Esophagus mucosa (tissue), 1 donor: ENCODE data around the gene EEF1E1. TPM values are rescaled to one million over a fixed set of nuclear protein-coding genes. Genes with fewer than 3 reads are reported as not detected.

Source experiments
- ATAC-seq: fragments of 200-7000 bp; cut with Tn5 transposase; one replicate; pipeline ENCODE4 v1.9.1; 2020
- total RNA-seq: library from RNA; stranded (reverse); gene quantifications from one replicate; pipeline ENCODE4 v1.2.4, GENCODE V29; 2023
- donor health status: DM: yes; HTN: yes; CAD: no.

Gene EEF1E1
- total RNA-seq, result 21.4 TPM

- peak; percentile 99 for ATAC-seq
These were observed at the start of gene EEF1E1 for GRCh38 chr6:8102122-8102958. Gene EEF1E1 (minus strand): TSS chr6:8102548. CDS start chr6:8102521, 27 bp downstream.

DNA sequence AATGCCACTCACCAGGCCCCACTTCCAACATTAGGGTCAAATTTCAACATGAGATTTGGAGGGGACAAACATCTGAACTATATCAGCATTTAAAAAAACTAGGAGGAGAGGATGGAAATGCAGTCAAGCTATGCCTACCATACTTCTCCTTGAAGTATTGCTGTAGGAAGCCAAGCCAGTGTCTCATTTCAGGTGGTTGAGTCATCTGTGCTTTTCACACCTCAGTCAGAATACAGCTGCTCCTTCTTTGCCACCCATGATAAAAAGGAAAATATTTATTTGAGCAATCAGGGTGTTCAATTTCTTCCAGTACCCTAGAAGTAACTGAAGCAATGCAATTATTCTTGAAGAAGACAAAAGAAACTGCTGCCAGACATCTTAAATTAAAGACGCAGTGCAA, 47.0 kb upstream of the EEF1E1 start:
- ATAC-seq, result no peak

GRCh38 chr6:8143945-8144344, 41.6 kb upstream of the EEF1E1 start:
- no peak for ATAC-seq

DNA sequence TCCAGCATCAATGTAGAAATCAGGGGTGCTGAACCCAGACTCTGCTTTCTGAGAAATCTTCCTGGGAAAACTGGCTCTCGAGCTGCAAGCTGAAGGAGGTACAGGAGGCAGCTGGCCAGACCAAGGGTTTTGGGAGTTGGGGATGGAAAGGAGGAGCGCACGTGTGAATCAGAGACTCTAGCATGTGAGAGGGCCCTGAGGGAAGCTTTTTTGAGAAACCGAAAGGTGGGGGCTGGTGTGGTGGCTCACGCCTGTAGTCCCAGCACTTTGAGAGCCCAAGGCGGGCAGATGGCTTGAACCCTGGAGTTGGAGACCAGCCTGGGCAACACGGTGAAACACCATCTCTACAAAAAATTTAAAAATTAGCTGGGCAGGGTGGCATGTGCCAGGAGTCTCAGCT, 37.1 kb upstream of the EEF1E1 start:
- no peak for ATAC-seq

DNA sequence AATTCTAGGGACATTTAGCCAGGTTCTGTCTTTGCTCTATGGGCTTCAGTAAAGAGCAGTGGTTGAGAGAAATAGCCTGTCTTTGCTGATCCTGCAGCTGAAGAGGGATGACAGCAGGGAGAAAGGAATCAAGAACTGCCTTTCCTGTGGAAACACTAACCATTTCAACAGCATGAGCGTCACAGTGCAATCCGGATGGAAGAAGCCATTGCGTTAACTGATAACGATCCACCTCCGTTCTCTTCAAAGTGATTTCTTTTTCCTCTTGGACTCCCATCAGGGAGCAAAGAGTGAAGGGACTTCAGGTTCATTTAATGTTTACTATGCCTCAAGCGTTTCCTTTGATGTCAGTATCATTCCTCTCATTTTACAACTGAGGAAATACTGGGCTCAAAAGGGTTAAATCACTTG, 35.2 kb upstream of the EEF1E1 start:
- ATAC-seq, result no peak

DNA sequence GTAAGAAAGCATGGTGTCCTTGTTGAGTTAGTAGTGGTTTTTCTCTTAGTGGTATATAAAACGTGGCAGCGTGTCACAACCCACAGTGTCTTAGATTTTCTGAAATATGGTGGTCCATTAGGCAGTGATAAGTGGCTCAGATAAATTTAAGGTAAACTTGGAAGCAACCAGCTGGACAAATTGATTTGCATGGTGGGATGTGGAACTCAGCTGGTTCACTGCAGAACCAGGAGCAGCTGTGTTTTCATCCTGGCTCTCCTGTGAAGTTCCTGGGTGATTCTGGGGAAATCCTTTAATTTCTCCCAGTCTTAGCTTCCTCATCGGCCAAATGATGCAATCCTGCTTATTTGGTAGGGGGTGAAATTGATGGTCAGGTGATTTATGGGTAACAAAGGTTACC, 32.9 kb upstream of the EEF1E1 start:
- no peak for ATAC-seq

DNA sequence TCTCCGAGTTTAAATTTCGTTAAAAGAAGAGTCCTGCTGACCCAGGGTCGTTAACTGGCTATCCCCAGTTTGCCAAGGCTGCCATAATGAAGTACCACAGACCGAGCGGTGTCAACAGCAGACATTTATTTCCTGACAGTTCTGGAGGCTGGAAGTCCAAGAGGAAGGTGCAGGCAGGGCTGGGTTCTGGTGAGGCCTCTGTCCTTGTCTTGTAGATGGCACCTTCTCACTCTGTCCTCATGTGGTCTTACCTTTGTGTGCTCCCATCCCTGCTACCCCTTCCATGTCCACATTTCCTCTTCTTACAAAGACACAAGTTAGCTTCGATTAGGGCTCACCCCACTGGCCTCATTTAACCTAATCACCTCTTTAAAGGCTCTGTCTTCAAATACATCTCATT, 29.8 kb upstream of the EEF1E1 start:
- no peak for ATAC-seq

DNA sequence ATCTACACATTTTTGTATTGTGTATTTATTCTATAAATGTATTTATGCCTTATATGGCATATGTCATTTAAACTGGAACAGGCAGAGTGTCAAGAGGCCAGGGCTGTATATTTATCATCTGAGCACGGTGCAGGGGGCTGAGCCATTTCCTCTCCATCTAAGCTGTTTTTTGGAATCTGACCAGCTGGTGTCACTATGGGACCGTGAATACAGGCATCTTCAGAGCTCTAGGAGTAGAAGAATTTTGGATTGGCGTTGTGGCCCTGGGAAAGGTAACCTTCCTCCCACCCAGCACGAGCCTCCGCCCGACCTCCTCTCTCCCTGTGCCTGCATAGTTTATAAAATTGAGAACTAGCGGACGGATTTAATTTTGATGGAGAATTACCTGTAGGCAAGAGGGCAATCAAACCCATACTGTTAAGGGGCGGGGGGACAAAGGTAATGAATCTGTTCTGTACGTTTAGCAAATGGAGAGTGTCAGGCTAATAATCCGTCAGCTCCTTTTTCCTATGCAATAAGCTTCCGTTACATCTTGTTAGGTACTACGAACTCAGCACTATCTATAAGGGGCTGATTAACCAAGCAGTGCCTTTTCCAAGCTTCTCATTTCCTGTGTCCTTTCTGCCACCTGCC, 29.0 kb upstream of the EEF1E1 start:
- ATAC-seq, result peak; percentile 72

GRCh38 chr6:8130399-8130798, 28.1 kb upstream of the EEF1E1 start:
- ATAC-seq, result no peak

- ATAC-seq, result no peak
These were observed 20.9 kb upstream of the EEF1E1 start for GRCh38 chr6:8123236-8123635.

GRCh38 chr6:8114956-8115355, 12.6 kb upstream of the EEF1E1 start:
- ATAC-seq, result no peak

- no peak for ATAC-seq
These were observed 10.8 kb upstream of the EEF1E1 start for GRCh38 chr6:8113131-8113654.

- no peak for ATAC-seq
These were observed 8.4 kb upstream of the EEF1E1 start for GRCh38 chr6:8110725-8111124.

DNA sequence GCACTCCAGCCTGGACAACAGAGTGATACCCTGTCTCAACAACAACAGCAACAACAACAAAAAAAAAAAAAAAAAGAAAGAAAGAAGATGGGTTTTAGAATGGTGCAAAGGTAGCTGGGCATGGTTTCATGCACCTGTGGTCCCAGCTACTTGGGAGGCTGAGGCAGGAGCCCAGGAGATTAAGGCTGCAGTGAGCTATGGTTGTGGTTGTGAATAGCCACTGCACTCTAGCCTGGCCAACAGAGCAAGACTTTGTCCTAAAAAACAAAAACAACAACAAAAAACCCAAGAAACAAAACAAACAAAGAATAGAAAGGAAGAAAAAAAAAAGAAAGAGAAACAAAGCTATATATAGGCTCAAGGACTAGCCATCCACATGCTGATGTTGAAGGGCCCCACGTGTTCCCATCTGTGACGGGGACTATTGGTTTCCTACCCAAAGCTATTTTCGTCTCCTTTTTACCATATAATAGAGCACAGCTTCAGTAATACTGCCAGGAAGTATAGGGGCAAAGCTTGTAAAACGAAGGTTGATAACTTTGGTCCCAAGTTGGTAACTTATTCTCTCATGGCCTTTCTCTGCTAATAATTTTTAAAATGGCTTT, 7.9 kb upstream of the EEF1E1 start:
- ATAC-seq, result no peak

- peak; percentile 22 for ATAC-seq
These were observed 6.6 kb upstream of the EEF1E1 start for GRCh38 chr6:8108759-8109539.

- ATAC-seq, result peak; percentile 75
These were observed 5.8 kb upstream of the EEF1E1 start for GRCh38 chr6:8108031-8108660.

DNA sequence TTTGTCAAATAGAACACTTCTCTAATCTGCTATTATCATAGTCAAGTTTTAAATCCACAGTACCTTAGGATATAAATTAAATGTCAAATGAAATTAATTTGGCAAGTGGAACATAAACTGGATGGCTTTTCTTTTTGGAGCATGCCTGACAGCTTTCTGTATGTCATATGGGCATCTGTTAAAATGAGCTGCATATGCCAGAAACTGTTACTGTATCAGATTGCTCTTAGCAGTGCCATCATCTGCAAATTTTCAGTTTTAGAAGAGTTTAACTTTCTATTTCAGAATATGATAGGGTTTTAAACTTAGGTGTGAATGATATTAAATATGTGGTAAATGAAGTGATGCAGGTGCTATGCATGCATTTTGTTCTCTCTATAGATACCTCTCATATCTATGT, 3.4 kb upstream of the EEF1E1 start:
- ATAC-seq, result no peak

GRCh38 chr6:8103726-8104125, 1.4 kb upstream of the EEF1E1 start:
- ATAC-seq, result no peak

DNA sequence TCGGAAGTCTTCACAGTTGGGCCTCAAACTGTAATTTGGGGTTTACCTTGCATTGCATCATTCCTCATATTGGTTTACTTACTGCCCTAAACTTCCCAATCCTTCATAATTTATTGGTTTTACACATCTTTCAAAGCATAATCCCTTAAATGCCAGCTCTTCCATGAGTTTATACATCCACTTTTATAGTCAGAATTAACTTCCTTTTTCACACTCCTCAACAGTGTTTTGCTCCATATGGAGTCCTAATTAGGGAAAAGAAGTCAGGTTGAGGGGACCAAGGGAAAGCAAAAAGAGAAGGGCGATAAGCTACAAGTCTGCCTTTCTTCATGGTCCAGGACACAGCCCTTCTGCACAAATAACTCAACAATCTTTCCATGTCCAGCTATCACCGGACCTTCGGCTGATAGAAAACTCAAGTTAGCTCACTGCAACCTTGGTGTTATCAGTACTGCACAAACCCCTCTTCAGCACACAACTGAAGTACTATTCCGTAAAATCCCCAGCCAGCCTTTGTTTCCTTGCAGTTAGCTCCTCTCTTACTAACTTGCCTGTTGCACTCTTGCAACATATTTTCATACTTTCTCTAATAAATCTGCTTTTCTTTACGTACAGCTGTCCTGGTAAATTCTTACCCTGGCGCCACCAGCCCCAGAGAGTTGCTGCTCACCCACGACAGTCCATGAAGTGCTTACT, 2.0 kb downstream of the EEF1E1 start:
- no peak for ATAC-seq

DNA sequence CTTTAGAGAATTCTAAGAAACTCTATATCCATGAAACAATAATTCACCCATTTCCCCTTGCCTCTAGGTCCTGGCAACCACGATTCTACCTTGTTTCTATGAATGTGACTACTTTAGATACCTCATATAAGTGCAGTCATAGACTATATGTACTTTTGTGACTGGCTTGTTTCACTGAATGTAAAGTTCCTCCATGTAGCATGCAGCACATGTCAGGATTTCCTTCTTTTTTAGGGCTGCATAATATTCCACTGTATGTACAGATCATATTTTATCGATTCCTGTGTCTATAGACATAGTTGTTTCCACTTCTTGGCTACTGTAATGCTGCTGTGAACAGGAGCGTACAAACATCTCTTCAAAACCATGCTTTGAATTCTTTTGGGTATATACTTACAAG, 11.7 kb downstream of the EEF1E1 start:
- ATAC-seq, result no peak

DNA sequence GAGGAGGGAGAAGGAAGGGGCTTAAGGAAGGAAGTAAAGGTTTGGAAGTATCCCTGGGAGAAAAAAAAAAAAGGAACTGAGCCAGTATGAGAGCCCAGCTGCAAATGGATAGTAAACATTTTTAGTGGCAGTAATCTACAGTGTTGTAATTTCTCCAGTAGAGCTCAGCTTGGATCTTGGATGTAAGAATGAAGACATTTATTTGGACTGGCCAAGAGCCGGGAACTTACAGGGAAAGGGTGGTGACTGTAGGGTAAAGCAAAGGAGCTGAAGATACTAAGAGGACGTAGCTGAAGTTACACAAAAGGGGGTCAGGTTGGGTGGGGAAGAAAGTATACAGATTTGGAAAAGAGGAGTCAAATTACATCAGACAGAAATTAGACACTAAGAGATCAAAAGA, 13.5 kb downstream of the EEF1E1 start:
- no peak for ATAC-seq
